Activated T-cell treated with anti-CD3 and anti-CD28 coated beads for 24 hours (primary cell): Measurements from ENCODE around the gene SETD9.

Source experiments
- DNase-seq: peaks from one replicate; pipeline ENCODE4 v3.0.0-alpha.2; 2020; ENCODE audit warnings: low read depth

SETD9 gene

DNA sequence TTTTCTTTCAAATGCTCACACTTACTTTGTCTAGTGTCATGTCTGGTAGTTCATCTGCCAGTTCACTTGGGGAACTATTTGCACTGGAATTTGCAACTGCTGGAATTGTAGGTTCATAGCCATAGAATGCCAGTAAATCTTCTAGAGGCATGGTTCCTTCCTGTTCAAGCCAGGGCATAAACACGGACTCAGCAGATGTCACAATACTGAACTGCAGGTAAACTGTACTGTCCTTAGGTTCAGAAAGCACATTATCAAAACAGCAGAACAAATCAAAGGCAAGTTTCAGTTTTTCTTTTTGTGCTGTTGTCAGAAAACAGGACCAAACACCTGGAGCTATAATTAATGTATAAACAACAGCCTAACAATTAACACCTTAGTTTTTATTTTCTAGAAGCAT, 29.5 kb downstream of the SETD9 start:
- DNase-seq: no peak

DNA sequence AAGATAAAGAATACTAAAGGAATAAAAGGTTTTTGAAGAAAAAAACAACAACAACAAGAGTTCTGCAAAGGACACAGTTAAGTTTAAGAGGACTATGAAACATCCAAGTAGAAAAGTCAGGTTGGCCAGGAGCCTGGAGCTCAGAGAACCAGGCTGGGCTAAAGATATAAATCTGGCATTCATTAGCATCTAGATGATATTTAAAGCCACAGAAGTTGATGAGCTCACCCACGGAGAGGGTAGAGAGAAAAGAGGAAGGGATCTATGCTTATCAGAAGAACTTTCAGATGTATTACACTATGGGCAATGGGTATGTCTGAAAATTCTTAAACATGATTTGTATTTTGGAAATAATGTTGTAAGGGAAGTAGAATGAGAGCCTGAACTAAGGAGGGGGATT, 32.6 kb downstream of the SETD9 start:
- no peak for DNase-seq

DNA sequence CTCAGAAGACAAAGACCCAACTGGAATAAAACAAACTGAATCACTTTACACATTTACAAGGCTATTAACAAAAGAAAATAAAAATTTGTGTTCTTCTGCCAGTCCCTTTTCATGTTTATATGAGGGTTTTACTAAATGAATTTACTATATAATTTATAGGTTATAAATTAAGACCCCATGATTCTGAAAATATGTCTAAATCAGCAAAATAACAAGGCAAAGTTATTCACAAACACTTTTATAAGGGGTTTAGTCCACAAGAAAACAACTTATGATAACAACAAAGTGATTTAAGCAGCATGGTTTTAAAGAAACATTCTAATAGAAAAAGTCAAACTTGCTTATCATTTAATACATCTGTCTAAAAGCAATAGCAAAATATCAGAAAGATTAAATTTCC, 37.7 kb downstream of the SETD9 start:
- no peak for DNase-seq

DNA sequence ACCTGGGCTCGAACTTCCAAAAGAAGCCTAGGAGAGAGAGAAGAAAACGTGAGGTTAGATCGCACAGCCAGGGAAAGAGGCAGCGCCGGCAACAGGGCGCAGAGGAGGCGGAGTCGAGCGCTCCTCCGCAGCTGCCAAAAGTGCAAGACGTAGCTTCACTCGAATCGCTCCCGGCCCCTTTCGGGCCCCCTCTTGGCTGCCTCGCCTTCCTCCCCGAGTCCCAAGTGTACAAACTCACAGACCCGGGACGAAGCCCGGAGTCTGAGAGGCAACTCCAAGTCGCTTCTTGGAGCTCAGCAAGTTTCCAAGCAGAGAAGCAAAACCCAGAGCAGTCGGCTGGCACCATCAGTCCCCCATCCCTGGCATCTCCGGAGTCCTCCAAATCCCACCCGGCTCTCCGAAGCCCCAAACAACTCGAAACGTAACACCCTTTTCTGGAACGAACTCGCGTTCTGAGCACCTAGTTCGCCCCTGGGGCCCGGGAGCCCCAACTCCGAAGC, 41.3 kb downstream of the SETD9 start:
- peak; percentile 38 for DNase-seq

DNA sequence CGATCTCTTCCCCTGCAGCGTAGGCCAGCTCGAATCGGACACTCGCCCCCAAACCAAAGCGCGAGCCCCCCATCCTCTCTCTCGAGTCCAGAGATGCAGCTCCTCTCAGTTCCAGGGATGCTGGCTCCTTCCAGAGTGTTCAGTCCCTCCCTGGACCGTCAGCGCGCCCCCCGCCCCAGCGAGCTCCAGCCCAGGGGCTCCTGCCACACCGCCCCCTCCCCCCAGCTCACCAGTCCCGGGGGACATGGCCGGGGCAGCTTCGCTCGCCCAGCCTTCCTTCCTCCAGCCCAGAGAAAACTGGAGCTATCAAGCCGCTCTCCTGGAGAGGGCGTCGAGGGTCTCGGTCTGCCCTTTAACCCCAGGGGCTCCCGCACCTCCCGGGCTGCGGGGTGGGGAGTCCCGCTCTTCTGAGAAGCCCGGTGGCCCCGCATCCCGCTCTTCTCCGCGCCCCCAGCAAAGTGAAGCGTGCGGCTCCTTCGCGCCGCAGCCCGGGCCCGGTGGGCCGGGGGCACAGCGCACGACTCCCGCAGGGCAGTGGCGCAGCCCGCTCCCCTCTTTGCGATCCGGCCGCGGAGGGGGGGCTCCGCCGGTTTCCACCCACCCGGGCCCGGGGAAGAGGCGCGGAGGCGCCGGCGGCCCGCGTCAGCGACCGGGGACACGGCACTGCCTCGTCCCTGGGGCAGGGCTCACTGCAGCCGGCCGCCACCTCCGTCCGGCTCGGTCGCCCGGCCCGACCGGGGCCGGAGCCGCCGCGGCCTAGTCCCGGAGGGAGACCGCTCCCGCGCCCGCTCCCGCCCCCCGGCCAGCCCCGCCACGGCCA, 41.9 kb downstream of the SETD9 start:
- DNase-seq: peak; percentile 3

DNA sequence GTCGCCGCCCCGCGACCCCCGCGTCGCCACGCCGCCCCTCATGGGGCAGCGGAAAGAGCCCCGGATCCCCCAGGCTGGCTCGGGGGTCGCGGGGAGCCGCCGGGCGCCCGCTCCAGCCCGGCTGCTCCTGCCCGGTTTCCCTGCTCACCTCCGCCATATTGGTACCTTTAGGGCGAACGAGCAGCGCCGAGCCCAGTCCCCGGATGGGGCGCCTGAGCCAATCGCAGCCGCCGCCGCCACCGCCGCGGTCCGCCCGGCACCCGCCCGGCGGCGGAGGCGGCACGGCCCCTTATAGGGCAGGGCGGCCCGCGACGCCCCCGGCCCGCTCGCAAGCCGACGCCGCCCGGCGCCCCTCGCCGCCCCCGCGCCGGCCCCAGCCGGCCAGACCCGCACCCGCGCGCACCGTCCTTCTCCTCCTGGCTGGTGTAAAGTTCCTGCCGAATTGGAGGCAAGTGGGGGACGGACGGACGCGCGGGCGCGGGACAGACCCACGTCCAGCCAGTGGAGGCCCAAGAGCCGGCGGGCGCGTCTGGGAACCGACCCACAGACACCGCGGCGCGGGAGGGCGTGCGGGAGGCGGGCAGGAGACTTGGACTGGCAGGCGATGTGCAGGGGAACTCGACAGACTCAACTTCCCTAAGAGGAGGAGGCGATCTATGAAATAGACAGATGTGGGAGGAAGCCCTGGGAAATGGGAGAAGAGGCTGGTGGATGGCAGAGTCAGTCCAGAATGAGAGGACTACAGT, 42.7 kb downstream of the SETD9 start, which contains the start of gene MIER3:
MIER3 (minus strand) TSS at position 178 of the 746 bp plus-strand sequence; CDS start at position 157, 21 bp downstream.
- DNase-seq: peak; percentile 66

DNA sequence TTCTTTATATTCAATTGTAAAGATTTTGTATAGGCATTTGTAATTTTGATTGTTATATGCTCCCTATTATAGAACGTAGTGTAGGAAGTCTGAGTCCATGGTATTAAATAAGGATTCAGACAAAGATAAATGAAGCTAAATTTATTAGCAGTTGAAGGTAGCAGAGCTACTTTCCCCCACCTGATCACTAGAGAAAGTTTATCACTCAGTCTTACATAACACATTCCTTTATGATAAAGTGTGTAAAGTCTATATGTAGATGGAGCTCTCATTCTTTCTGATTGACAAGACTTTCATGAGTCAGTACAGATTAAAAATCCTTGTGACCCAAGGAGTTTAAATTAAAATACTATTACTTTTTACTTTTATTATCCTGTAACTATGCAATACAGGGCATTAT, 44.9 kb downstream of the SETD9 start:
- DNase-seq: no peak

DNA sequence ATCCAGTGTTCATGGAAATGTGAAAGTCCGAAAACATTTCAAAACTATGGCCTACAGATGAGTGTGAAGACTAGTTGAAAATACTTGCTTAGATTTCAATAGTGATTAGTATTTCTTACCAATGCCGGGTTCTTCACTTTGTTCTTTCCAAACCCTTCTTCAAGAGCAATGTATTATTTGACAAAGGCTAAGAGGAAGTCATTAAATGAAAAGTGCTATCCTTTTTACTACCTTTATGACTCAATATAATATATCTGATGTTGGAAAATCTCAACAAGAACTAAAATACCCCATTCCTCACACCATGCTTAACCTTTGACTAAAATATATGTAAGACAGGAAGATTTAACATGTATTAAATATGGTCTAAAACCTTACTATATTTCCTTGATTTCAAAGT, 49.2 kb downstream of the SETD9 start:
- DNase-seq: no peak

DNA sequence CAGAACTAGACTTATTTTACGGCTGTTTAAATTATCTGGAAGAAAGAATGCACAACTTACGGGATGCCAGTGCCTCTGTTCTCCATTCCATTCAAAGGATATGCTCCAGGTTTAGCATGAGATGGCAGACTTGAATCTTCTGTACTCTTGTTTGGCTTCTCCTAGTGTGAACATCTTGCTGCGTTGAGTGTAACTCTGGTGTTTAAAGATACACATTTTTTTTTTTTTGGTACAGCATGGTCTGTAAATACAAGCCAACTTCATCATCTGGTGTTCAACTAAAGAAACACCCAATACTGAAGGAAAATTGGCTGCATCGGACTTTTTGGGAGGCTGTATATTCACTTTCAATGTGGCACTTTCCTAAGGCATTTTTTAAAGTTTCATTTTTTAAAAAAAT, 49.9 kb downstream of the SETD9 start:
- no peak for DNase-seq

DNA sequence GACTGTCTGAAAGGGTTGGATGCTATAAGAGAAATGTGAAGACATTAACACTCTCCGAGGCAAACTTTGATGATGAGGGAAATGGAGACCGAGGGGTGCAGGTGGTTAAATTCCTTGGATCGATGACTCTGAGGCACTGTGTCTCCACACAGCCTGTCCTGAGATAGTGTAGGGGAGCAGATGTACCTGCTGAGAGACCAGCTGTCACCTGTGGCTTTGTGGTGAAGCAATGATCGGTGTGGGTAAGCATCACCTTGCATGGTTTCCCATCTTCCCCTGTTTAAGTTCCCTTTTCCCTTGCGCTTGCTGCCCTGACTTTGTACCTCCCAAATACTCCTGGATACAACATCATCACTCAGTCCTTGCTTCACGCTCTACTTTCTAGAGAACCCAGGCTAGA, 52.4 kb downstream of the SETD9 start:
- no peak for DNase-seq

DNA sequence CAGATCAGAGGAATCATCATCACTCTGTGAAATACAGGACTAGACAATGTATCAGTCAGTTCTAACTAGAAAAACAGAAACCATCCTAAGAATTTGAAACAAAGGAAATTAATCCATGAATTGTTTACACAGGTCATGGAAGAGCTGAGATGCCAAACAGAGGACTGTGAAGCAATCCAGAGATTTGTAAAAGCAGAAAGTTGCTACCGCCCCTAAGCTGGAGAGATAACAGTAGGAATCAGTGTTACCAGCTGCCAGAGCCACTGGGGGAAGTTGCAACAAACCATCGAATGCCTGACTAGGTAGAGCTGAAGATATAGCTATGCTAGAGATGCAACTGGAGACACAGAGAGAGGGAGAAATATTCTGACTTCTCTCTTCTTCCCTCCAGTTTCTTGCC, 52.9 kb downstream of the SETD9 start:
- no peak for DNase-seq

DNA sequence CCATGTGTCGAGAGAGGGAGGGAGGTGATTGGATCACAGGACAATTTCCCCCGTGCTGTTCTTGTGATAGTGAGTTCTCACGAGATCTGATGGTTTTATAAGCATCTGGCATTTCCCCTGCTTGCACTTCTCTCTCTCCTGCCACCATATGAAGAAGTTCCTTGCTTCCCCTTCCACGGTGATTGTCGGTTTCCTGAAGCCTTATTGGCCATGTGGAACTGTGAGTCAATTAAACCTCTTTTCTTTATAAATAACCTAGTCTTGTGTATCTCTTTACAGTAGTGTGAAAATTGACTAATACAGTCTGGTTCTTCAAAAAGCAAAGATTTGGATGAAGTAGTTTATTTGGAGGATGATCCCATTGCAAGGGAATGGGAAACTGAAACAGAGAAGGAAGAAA, 53.9 kb downstream of the SETD9 start:
- DNase-seq: no peak

DNA sequence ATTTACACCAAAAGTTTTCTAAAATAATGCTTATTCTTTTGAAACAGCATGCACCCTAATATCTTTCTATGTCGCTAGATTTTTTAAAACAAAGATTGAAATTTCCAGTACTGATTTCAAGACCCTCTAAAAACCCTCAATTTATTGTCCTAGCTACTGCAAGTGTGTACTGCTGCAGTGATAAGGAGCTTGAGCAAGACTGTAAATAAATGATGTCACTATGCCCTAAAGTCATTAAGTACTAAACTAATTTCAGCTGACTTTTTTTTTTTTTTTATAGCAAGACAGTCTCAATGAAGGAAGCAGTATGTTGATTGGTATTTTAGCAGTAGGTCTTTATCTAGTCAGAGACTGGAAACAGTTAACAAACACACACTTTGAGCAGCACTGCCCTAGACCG, 54.8 kb downstream of the SETD9 start:
- no peak for DNase-seq
